ENCODE data around the gene FAM114A2. TPM values are rescaled to one million over a fixed set of nuclear protein-coding genes. Genes with fewer than 3 reads are reported as not detected.

Gene FAM114A2
- total RNA-seq, 1 donor from 2014 or later, result 16.8 TPM

DNA sequence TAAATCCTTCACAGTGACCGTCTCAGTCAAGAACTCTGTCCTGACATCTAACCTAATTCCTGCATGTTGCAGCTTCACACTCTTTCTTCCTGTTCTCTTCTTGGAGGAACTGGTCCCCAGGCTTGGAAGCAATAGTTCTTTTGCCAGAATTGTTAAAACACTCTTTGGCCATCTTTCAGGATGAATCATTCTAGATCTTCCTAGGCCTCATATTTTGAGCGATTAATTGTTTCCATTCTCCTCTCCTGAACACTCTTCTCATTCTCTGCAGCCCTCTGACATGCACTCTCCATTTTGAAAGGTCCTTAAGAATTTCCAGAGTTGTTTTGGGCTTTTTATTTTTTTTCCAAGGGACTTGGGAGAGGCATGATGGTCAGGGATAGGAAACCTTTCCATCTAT, 85.8 kb downstream of the FAM114A2 start:
- no peak for DNase-seq (ENCODE audit: extremely low read depth, low read depth, low spot score)

DNA sequence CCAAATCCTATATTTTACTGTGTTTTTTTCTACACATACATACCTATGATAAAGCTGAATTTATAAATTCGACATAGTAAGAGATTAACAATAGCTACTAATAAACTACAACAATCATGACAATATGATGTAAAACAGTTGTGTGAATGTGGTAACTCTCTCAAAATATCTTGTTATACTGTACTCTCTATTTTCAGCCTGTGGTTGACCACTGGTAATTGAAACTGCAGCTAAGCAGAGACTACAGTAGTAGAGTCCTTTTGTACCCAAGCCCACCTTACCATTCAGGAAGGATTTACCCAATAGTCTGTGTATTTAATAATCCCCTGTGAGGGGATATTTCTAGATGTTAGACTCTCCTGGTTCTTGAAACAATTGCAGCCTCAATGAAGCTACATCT, 86.7 kb downstream of the FAM114A2 start:
- no peak for DNase-seq (ENCODE audit: extremely low read depth, low read depth, low spot score)

DNA sequence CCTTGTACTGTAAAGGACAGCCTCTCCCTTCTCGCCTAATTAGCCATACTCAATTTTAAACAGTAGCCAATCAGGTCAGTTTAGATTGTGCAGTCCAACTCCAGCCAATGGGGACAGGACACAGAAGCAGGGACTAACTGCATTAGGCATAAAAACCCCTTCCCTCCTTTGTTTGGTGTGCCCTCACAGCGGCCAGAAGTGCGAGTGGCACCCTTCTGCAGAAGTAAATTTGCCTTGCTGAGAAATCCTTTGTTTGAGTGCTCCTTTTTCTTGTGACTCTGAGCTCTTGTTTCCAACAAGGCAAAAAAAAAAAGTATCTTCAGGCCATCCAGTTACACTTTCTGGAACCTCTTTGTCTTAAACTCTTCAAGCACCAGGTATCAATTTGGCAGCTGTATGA, 97.4 kb downstream of the FAM114A2 start:
- no peak for DNase-seq (ENCODE audit: extremely low read depth, low read depth, low spot score)

Other genes starting within 250 kb of the FAM114A2 start
- gene MFAP3, start 57 bp upstream of the FAM114A2 start, total RNA-seq, result 52.7 and 72.8 TPM in 2 replicates
- gene GALNT10, start 151.8 kb upstream of the FAM114A2 start, total RNA-seq, result 51.4 and 66.7 TPM in 2 replicates